H9 (cell line): Measurements from ENCODE around the gene STH. TPM values are rescaled to one million over a fixed set of nuclear protein-coding genes. Genes with fewer than 3 reads are reported as not detected.

Experiments used
- DNase-seq: peaks from one replicate; pipeline ENCODE4 v3.0.0-alpha.2; 2017
- H2AFZ ChIP-seq: one replicate; pipeline ENCODE4 v1.6.1; 2013; ENCODE audit warnings: mild to moderate bottlenecking, low read length, control low read depth, moderate library complexity
- H2AK5ac ChIP-seq: 2 replicates; pipeline ENCODE4 v1.6.1; 2013; ENCODE audit warnings: low read length, control low read depth, mixed read lengths; ENCODE audit not compliant: insufficient read length
- H2BK120ac ChIP-seq: one replicate; pipeline ENCODE4 v1.6.1; 2013; ENCODE audit warnings: low read depth, mild to moderate bottlenecking, low read length, control low read depth, inconsistent platforms; ENCODE audit not compliant: poor library complexity, severe bottlenecking
- H2BK12ac ChIP-seq: 2 replicates; pipeline ENCODE4 v1.6.1; 2013; ENCODE audit warnings: low read length, control low read depth, mixed read lengths, low read depth; ENCODE audit not compliant: insufficient read length
- H2BK15ac ChIP-seq: 2 replicates; pipeline ENCODE4 v1.6.1; 2013; ENCODE audit warnings: low read depth, low read length, control low read depth
- H2BK20ac ChIP-seq: one replicate; pipeline ENCODE4 v1.6.1; 2013; ENCODE audit warnings: low read depth, mild to moderate bottlenecking, low read length, control low read depth, inconsistent platforms; ENCODE audit not compliant: poor library complexity, severe bottlenecking
- H2BK5ac ChIP-seq: 2 replicates; pipeline ENCODE4 v1.6.1; 2013; ENCODE audit warnings: low read length, control low read depth, mixed read lengths; ENCODE audit not compliant: insufficient read length
- H3K14ac ChIP-seq: 2 replicates; pipeline ENCODE4 v1.6.1; 2013; ENCODE audit warnings: low read length, control low read depth; ENCODE audit not compliant: insufficient read depth
- H3K18ac ChIP-seq: 2 replicates; pipeline ENCODE4 v1.6.1; 2013; ENCODE audit warnings: low read depth, mild to moderate bottlenecking, mixed read lengths, low read length, control low read depth; ENCODE audit not compliant: insufficient read length
- H3K23ac ChIP-seq: 2 replicates; pipeline ENCODE4 v1.6.1; 2013; ENCODE audit warnings: low read length, control low read depth, mixed read lengths, low read depth; ENCODE audit not compliant: insufficient read length
- H3K23me2 ChIP-seq: 2 replicates; pipeline ENCODE4 v1.6.1; 2013; ENCODE audit warnings: low read depth, mild to moderate bottlenecking, mixed read lengths, low read length, control low read depth; ENCODE audit not compliant: insufficient read length, poor library complexity, severe bottlenecking
- H3K27ac ChIP-seq: 2 replicates; pipeline ENCODE4 v1.5.1; 2013; ENCODE audit warnings: low read length, control low read depth, mixed read lengths, low read depth; ENCODE audit not compliant: insufficient read length
- H3K27me3 ChIP-seq: 2 replicates; pipeline ENCODE4 v1.6.1; 2013; ENCODE audit warnings: low read length, control low read depth, inconsistent platforms; ENCODE audit not compliant: insufficient read depth
- H3K4ac ChIP-seq: 2 replicates; pipeline ENCODE4 v1.6.1; 2013; ENCODE audit warnings: low read depth, mild to moderate bottlenecking, control low read depth, inconsistent platforms, low read length, moderate library complexity
- H3K4me1 ChIP-seq: 2 replicates; pipeline ENCODE4 v1.6.1; 2013; ENCODE audit warnings: low read length, control low read depth, inconsistent platforms; ENCODE audit not compliant: insufficient read depth
- H3K4me2 ChIP-seq: 2 replicates; pipeline ENCODE4 v1.6.1; 2013; ENCODE audit warnings: low read length, control low read depth, mixed read lengths; ENCODE audit not compliant: insufficient read length, insufficient read depth
- H3K56ac ChIP-seq: 2 replicates; pipeline ENCODE4 v1.6.1; 2013; ENCODE audit warnings: low read depth, mild to moderate bottlenecking, mixed read lengths, low read length, control low read depth; ENCODE audit not compliant: insufficient read length
- H3K79me1 ChIP-seq: 2 replicates; pipeline ENCODE4 v1.6.1; 2013; ENCODE audit warnings: low read depth, mild to moderate bottlenecking, moderate library complexity, low read length, control low read depth, inconsistent platforms; ENCODE audit not compliant: insufficient read depth, poor library complexity, severe bottlenecking
- H3K79me2 ChIP-seq: 2 replicates; pipeline ENCODE4 v1.6.1; 2013; ENCODE audit warnings: low read length, control low read depth, inconsistent platforms; ENCODE audit not compliant: insufficient read depth
- H3K9ac ChIP-seq: 2 replicates; pipeline ENCODE4 v1.6.1; 2013; ENCODE audit warnings: low read length, control low read depth, mixed read lengths; ENCODE audit not compliant: insufficient read length; ENCODE audit errors: extremely low read depth
- H3K9me3 ChIP-seq: one replicate; pipeline ENCODE4 v1.6.1; 2013; ENCODE audit warnings: low read depth, low read length, inconsistent platforms; ENCODE audit not compliant: control insufficient read depth
- H3T11ph ChIP-seq: one replicate; pipeline ENCODE4 v1.6.1; 2013; ENCODE audit warnings: mild to moderate bottlenecking, low read length, control low read depth, inconsistent platforms
- H4K20me1 ChIP-seq: one replicate; pipeline ENCODE4 v1.6.1; 2013; ENCODE audit not compliant: control insufficient read depth, insufficient read length, insufficient read depth
- H4K5ac ChIP-seq: 2 replicates; pipeline ENCODE4 v1.6.1; 2013; ENCODE audit warnings: low read depth, mild to moderate bottlenecking, mixed read lengths, low read length, control low read depth; ENCODE audit not compliant: insufficient read length
- H4K8ac ChIP-seq: replicated peaks from 2 replicates; pipeline ENCODE4 v1.6.1; 2013; ENCODE audit warnings: low read length, control low read depth, mixed read lengths, low read depth; ENCODE audit not compliant: insufficient read length
- H4K91ac ChIP-seq: 2 replicates; pipeline ENCODE4 v1.6.1; 2013; ENCODE audit warnings: low read depth, mild to moderate bottlenecking, moderate library complexity, mixed read lengths, low read length, control low read depth; ENCODE audit not compliant: insufficient read length
- H3K27ac Mint-ChIP-seq, 3 experiments: 2 replicates in 2 of 3; 3 replicates in 1 of 3; pipeline ENCODE4 v1.8.0; 2020 to 2021; ENCODE audit warnings: mixed read lengths in 3 of 3, mild to moderate bottlenecking in 1 of 3, moderate library complexity in 1 of 3
- H3K27me3 Mint-ChIP-seq: 2 replicates; pipeline ENCODE4 v1.8.0; 2021; ENCODE audit warnings: low read depth, mild to moderate bottlenecking, moderate library complexity, mixed read lengths
- H3K36me3 Mint-ChIP-seq, 3 experiments: 2 replicates in 2 of 3; 3 replicates in 1 of 3; pipeline ENCODE4 v1.8.0; 2020 to 2021; ENCODE audit warnings: low read depth in 3 of 3, mixed read lengths in 3 of 3; ENCODE audit not compliant: insufficient read depth in 1 of 3
- H3K4me1 Mint-ChIP-seq, 2 experiments: 2 replicates each; pipeline ENCODE4 v1.8.0; 2020; ENCODE audit warnings: mixed read lengths in 2 of 2
- H3K4me3 Mint-ChIP-seq, 2 experiments: 2 replicates in 1 of 2; 3 replicates in 1 of 2; pipeline ENCODE4 v1.8.0; 2020 to 2021; ENCODE audit warnings: mild to moderate bottlenecking in 2 of 2, mixed read lengths in 2 of 2, moderate library complexity in 1 of 2
- H3K9me3 Mint-ChIP-seq, 2 experiments: 2 replicates in 1 of 2; 3 replicates in 1 of 2; pipeline ENCODE4 v1.8.0; 2020; ENCODE audit warnings: mild to moderate bottlenecking in 2 of 2, mixed read lengths in 2 of 2, moderate library complexity in 1 of 2
- WGBS: extraction: QIAGEN DNeasy Blood & Tissue Kit; methylation state at CpG from one replicate; pipeline ENCODE4 v1.1.7; 2013; ENCODE audit warnings: missing lambda C conversion rate, low lambda C conversion rate, mixed read lengths; ENCODE audit not compliant: insufficient read length; ENCODE audit errors: extremely low coverage; 5-methylcytosine and 5-hydroxymethylcytosine counted together
- total RNA-seq: library from RNA; stranded (reverse); gene quantifications from 2 replicates; pipeline ENCODE4 v1.2.1, GENCODE V29; 2021
- TF ChIP-seq, protein P1 (sequence below): fragments of 200-600 bp; sonication (generic); conservative IDR thresholded peaks from 3 replicates; pipeline ENCODE4 v1.8.0; 2021; ENCODE audit warnings: antibody characterized with exemption, mild to moderate bottlenecking

Gene STH
- total RNA-seq, 1 experiment from 2014 or later = not detected

- Histone ChIP-seq H3K27ac (no peak overlapping the region), H3T11ph (no peak overlapping the region), H2AFZ (no peak overlapping the region), H2BK12ac (no peak overlapping the region), H2BK15ac (no peak overlapping the region), H3K4me2 (no peak overlapping the region), H3K27me3 (no peaks in the 10 kb centered on the region), H4K20me1 (no peaks in the 10 kb centered on the region), H3K79me2 (no peaks in the 10 kb centered on the region), H4K8ac (no peak overlapping the region), H3K9me3 (no peaks in the 10 kb centered on the region), H3K23me2 (no peaks in the 10 kb centered on the region), H3K9ac (no peak overlapping the region), H2BK20ac (no peak overlapping the region), H3K79me1 (no peaks in the 10 kb centered on the region), H4K5ac (no peak overlapping the region), H2BK120ac (no peak overlapping the region), H3K23ac (no peak overlapping the region), H3K56ac (no peak overlapping the region), H3K14ac (no peak overlapping the region), H3K4me1 (no peaks in the 10 kb centered on the region; the same call in 1 of the 2 replicates), H2AK5ac (no peak overlapping the region), H3K4ac (no peak overlapping the region), H2BK5ac (no peak overlapping the region), H3K18ac (no peak overlapping the region), H4K91ac (no peak overlapping the region)
- Mint-ChIP-seq H3K36me3 (no peaks in the 10 kb centered on the region), H3K4me1 (peaks cover 3% of the 10 kb centered on the region in 2 experiments), H3K9me3 (no peaks in the 10 kb centered on the region), H3K27ac (no peak overlapping the region; a peak in 1 of 7 replicates), H3K27me3 (peaks cover 3% of the 10 kb centered on the region), H3K4me3 (no peak overlapping the region)
- no CpG with 5 or more reads among the region's 2 CpGs for WGBS
- TF ChIP-seq, protein P1, sequence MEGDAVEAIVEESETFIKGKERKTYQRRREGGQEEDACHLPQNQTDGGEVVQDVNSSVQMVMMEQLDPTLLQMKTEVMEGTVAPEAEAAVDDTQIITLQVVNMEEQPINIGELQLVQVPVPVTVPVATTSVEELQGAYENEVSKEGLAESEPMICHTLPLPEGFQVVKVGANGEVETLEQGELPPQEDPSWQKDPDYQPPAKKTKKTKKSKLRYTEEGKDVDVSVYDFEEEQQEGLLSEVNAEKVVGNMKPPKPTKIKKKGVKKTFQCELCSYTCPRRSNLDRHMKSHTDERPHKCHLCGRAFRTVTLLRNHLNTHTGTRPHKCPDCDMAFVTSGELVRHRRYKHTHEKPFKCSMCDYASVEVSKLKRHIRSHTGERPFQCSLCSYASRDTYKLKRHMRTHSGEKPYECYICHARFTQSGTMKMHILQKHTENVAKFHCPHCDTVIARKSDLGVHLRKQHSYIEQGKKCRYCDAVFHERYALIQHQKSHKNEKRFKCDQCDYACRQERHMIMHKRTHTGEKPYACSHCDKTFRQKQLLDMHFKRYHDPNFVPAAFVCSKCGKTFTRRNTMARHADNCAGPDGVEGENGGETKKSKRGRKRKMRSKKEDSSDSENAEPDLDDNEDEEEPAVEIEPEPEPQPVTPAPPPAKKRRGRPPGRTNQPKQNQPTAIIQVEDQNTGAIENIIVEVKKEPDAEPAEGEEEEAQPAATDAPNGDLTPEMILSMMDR = no peak
- DNase-seq = no peak
Observed at GRCh38 chr17:45979137-45979536, 19.9 kb upstream of the STH start.
